Measurements from ENCODE around the gene GUCA2A. TPM values are rescaled to one million over a fixed set of nuclear protein-coding genes. Genes with fewer than 3 reads are reported as not detected.

The GUCA2A gene
- total RNA-seq, 4 donors from 2014 or later = 3.2 to 2,017 (median 1,376) TPM

DNA sequence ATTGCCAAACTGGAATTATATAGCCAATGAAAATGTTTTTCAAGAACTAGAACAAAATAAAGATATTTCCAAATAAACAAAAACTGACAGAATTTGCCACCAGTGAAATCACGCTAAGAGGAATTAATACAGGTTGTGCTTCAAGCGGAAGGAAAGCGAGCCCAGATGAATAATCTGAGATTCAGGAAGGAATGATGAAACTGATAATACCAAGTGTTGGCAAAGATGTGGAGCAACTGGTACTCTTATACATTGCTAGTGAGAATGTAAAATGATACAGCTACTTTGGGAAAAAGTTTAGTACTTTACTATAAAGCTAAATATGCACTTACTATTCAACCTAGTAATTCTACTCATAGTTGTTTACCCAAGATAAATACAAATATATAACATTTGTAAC lies 42.1 kb downstream of the GUCA2A start:
- Histone ChIP-seq H3K27ac (no peak overlapping the region), H3K9me3 (no peaks in the 10 kb centered on the region), H3K36me3 (no peaks in the 10 kb centered on the region), H3K4me1 (no peaks in the 10 kb centered on the region), H3K4me3 (no peak overlapping the region), H3K27me3 (peaks cover 2% of the 10 kb centered on the region)
- 90 to 94% methylated on average over 3 of the region's 3 CpGs for WGBS, 2 donors (ENCODE audit: low coverage in 1 of 2)
- in situ Hi-C loops (cut with MboI; ENCODE audit: low pct_ligation_motif_present in 1 of 4, low pct_unique_long_range_greater_than_20kb in 1 of 4, low sequenced_read_pairs in 3 of 4) (no loop called here), intact Hi-C loops (cut with DNase I; ENCODE audit: low total_unique reads) (no loop called here)
- no peak for DNase-seq
- TF ChIP-seq EP300 (IDR thresholded peaks at IDR 0.05; ENCODE audit: low read depth) (no peak), POLR2A (IDR thresholded peaks at IDR 0.05) (no peak), POLR2AphosphoS5 (IDR thresholded peaks at IDR 0.05) (no peak)
- TF ChIP-seq, protein P1, sequence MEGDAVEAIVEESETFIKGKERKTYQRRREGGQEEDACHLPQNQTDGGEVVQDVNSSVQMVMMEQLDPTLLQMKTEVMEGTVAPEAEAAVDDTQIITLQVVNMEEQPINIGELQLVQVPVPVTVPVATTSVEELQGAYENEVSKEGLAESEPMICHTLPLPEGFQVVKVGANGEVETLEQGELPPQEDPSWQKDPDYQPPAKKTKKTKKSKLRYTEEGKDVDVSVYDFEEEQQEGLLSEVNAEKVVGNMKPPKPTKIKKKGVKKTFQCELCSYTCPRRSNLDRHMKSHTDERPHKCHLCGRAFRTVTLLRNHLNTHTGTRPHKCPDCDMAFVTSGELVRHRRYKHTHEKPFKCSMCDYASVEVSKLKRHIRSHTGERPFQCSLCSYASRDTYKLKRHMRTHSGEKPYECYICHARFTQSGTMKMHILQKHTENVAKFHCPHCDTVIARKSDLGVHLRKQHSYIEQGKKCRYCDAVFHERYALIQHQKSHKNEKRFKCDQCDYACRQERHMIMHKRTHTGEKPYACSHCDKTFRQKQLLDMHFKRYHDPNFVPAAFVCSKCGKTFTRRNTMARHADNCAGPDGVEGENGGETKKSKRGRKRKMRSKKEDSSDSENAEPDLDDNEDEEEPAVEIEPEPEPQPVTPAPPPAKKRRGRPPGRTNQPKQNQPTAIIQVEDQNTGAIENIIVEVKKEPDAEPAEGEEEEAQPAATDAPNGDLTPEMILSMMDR (IDR thresholded peaks at IDR 0.05) = no peak

DNA sequence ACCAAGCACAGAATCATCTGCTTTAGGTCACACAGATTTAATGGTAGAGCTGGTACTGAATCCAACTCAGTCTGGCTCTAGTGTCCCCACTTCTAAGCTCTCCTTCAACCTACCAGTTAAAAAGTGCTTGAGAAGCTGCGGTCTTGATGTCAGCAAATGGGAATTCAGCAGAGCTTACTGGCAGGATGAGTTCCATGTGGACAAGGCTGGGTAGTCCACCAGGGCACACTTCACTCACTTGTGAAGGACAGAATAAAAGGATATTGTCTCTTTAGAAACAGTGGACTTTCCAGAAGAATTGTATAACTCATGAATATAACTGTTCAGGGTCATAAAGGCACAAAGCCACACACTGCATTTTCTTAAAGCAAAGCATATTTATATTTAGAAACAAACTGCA lies 46.4 kb downstream of the GUCA2A start:
- TF ChIP-seq EP300 (IDR thresholded peaks at IDR 0.05; ENCODE audit: low read depth) = no peak
- no peaks in the 10 kb centered on the region for H3K36me3 ChIP-seq
- no peak overlapping the region for H3K4me3 ChIP-seq
- 65% methylated on average over 1 of the region's 1 CpG; no CpG with 5 or more reads in 1 of the 2 donors for WGBS, 2 donors (ENCODE audit: low coverage in 1 of 2)
- no peaks in the 10 kb centered on the region for H3K9me3 ChIP-seq
- in situ Hi-C loops (cut with MboI; ENCODE audit: low pct_ligation_motif_present in 1 of 4, low pct_unique_long_range_greater_than_20kb in 1 of 4, low sequenced_read_pairs in 3 of 4) (no loop called here), intact Hi-C loops (cut with DNase I; ENCODE audit: low total_unique reads) (no loop called here)
- H3K4me1 ChIP-seq = no peaks in the 10 kb centered on the region
- H3K27ac ChIP-seq = no peak overlapping the region
- DNase-seq = no peak
- H3K27me3 ChIP-seq = peaks cover 3% of the 10 kb centered on the region

DNA sequence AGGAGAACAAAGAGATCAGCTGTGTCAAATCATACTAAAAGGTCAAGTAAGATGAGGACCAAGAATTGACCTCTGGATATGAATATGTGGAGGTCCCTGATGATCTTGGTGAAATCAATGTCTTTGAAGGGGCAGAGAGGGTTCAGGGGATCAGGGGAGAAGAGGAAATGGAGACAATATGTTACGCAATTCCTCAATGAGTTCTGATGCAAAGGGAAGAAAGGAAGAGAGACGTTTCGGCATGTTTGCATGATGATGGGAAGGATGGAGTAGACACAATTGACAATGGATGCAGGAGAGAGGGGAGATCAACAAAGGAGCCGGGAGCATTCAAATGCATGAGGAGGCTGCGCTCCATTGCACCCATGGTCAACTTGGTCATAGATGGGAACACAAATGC lies 47.3 kb downstream of the GUCA2A start:
- WGBS, 2 donors (ENCODE audit: low coverage in 1 of 2) = 81 to 89% methylated on average over 4 to 5 of the region's 5 CpGs
- peaks cover 3% of the 10 kb centered on the region for H3K27me3 ChIP-seq
- no peak overlapping the region for H3K27ac ChIP-seq
- in situ Hi-C loops (cut with MboI; ENCODE audit: low pct_ligation_motif_present in 1 of 4, low pct_unique_long_range_greater_than_20kb in 1 of 4, low sequenced_read_pairs in 3 of 4) = no loop called here
- no peak for TF ChIP-seq EP300 (IDR thresholded peaks at IDR 0.05; ENCODE audit: low read depth)
- TF ChIP-seq, protein P1 (IDR thresholded peaks at IDR 0.05) = no peak
- TF ChIP-seq POLR2A (IDR thresholded peaks at IDR 0.05) = no peak
- TF ChIP-seq POLR2AphosphoS5 (IDR thresholded peaks at IDR 0.05) = no peak
- no peaks in the 10 kb centered on the region for H3K4me1 ChIP-seq
- no peaks in the 10 kb centered on the region for H3K36me3 ChIP-seq
- DNase-seq = no peak
- no peak overlapping the region for H3K4me3 ChIP-seq
- intact Hi-C loops (cut with DNase I; ENCODE audit: low total_unique reads) = no loop called here
- H3K9me3 ChIP-seq = no peaks in the 10 kb centered on the region

GRCh38 chr1:42114229-42114628 lies 50.3 kb downstream of the GUCA2A start:
- 83 to 94% methylated on average over 4 to 5 of the region's 5 CpGs for WGBS, 2 donors (ENCODE audit: low coverage in 1 of 2)
- Histone ChIP-seq H3K27me3 (peaks cover 3% of the 10 kb centered on the region), H3K4me1 (no peaks in the 10 kb centered on the region), H3K4me3 (no peak overlapping the region), H3K9me3 (no peaks in the 10 kb centered on the region), H3K27ac (no peak overlapping the region), H3K36me3 (no peaks in the 10 kb centered on the region)
- in situ Hi-C loops (cut with MboI; ENCODE audit: low pct_ligation_motif_present in 1 of 4, low pct_unique_long_range_greater_than_20kb in 1 of 4, low sequenced_read_pairs in 3 of 4) (no loop called here), intact Hi-C loops (cut with DNase I; ENCODE audit: low total_unique reads) (no loop called here)
- TF ChIP-seq POLR2A (IDR thresholded peaks at IDR 0.05) (no peak), POLR2AphosphoS5 (IDR thresholded peaks at IDR 0.05) (no peak), EP300 (IDR thresholded peaks at IDR 0.05; ENCODE audit: low read depth) (no peak)
- TF ChIP-seq, protein P1 (IDR thresholded peaks at IDR 0.05) = no peak
- no peak for DNase-seq

Other genes starting within 250 kb of the GUCA2A start
- 10 to 100 TPM in 1 of 4 donors, 1 to 10 TPM in 3; 3.7 to 15.0 (median 5.2) TPM for gene HIVEP3, start 245.8 kb downstream of the GUCA2A start, total RNA-seq
- 100 to 1,000 TPM in 3 of 4 donors, not detected in 1; 116 to 259 (median 223) TPM for gene GUCA2B, start 11.3 kb downstream of the GUCA2A start, total RNA-seq
- 10 to 100 TPM; 18.5 to 62.1 (median 38.6) TPM for gene FOXJ3, start 170.5 kb upstream of the GUCA2A start, total RNA-seq
- gene RIMKLA, start 216.0 kb upstream of the GUCA2A start, total RNA-seq = 10 to 100 TPM in 2 of 4 donors, 1 to 10 TPM in 2; 2.4 to 11.9 (median 8.8) TPM

Data from transverse colon (tissue), 4 donors.